Peyer's patch (tissue), 4 donors: ENCODE results near the gene MEMO1.

Experiments
- POLR2A ChIP-seq, 2 donors: fragments of 450-650 bp; IDR thresholded peaks; one replicate each; pipeline ENCODE4 v1.5.1; 2017; ENCODE audit warnings: antibody characterized with exemption in 2 of 2, mild to moderate bottlenecking in 2 of 2, moderate library complexity in 2 of 2
- TF ChIP-seq, protein P1 (sequence below), 6 experiments: fragments of 450-650 bp in 4 of 6; fragments of 200-600 bp in 2 of 6; sonication (generic) in 1 of 6; IDR thresholded peaks; one replicate each; pipeline ENCODE4 v1.5.1; 2017 to 2019; ENCODE audit warnings: antibody characterized with exemption in 6 of 6, mild to moderate bottlenecking in 3 of 6, moderate library complexity in 1 of 6

DNA sequence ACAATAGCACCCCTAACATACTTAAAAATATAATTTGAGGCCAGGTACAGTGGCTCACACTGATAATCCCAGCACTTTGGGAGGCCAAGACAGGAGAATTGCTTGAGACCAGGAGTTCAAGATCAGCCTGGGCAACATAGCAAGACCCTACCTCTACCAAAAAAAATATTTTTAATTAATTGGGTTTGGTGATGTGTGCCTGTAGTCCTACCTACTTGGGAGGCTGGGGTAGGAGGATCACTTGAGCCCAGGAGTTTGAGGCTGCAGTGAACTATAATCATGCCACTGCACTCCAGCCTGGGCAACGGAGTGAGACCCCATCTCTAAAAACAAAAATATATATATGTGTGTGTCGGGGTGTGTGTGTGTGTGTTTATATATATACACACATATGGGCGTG is 91.3 kb downstream of the MEMO1 start:
- TF ChIP-seq, protein P1, sequence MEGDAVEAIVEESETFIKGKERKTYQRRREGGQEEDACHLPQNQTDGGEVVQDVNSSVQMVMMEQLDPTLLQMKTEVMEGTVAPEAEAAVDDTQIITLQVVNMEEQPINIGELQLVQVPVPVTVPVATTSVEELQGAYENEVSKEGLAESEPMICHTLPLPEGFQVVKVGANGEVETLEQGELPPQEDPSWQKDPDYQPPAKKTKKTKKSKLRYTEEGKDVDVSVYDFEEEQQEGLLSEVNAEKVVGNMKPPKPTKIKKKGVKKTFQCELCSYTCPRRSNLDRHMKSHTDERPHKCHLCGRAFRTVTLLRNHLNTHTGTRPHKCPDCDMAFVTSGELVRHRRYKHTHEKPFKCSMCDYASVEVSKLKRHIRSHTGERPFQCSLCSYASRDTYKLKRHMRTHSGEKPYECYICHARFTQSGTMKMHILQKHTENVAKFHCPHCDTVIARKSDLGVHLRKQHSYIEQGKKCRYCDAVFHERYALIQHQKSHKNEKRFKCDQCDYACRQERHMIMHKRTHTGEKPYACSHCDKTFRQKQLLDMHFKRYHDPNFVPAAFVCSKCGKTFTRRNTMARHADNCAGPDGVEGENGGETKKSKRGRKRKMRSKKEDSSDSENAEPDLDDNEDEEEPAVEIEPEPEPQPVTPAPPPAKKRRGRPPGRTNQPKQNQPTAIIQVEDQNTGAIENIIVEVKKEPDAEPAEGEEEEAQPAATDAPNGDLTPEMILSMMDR (IDR thresholded peaks at IDR 0.05): no peak
- TF ChIP-seq POLR2A (IDR thresholded peaks at IDR 0.05): no peak
